Activated naive CD8-positive, alpha-beta T cell treated with anti-CD3 and anti-CD28 coated beads, Interleukin-2, amount 50 U/mL, for 16 hours (primary cell): ENCODE measurements around the gene LRP1B.

ENCODE experiments used
- DNase-seq: peaks from one replicate; pipeline ENCODE4 v3.0.0-alpha.2; 2020; ENCODE audit warnings: low read depth, low spot score

LRP1B gene

DNA sequence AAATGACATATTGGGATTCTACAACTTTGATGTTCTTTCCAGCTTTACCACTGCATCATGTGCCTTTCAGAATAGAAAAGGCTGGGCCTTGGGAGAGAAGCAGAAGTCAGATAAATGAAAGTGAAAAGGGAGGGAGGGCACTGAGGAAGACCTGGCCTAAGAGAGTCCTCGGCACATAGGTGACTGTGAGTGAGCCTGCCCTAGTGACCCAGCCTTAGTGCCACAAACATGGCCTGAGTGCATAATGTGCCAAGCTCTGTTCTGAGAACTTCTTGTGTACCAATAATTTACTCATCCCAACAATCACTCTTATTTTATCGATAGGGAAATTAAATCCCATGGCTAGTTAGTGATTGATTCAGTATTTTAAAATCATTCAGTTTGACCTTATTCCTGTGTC lies 436.6 kb downstream of the LRP1B start:
- DNase-seq, result no peak

DNA sequence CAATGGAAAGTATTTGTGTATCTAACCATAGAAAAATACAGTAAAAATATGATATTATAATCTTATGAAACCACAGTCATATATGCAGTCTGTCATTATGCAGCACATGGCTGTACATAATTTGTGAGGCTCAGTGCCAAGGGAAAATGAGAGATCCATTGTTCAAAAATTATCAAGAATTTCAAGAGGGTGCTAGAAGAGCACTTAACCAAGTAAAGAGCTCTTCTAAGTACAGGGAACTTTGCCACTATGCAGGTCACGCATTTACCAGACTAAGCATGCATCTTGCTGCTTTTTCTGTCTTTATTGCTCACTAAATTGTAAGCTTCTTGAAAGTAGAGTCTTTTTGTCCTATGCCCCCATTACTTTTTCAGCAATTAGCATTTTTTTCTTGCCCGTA lies 438.0 kb downstream of the LRP1B start:
- no peak for DNase-seq

DNA sequence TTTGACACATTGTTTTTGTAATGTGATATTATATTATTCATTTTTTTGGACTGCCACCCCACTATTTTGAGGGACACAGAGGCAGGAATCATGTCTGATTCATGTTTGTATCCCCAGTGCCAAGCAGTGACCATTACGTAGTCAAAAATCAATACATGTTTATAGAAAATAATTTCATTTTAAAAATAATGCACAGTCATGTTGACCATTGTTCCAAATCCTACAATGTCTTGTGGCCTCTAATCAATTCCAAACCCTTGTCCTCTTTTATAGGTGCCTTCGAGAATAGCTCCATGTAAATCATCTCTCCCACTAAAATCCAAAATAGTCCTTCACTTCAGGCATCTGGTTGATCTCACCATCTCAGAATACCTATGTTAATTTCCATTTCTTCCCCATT lies 454.7 kb downstream of the LRP1B start:
- DNase-seq, result no peak

DNA sequence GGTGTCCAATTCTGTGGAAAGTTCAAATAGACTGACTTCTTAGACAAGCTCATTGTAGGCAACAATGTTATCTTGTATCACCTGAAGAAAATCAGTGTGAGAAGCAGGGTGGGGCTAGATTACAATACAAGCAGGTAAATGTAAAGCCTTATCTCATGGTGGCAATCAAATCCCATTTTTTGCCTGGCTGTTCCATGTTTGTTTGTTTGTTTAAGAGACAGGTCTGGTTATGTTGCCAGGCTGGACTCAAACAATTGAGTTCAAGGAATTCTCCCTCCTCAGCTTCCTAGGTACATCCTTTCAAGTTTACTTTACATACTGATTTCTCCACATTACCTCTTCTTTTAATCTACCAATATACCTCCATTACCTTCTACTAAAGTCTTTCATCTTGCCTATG lies 464.6 kb downstream of the LRP1B start:
- no peak for DNase-seq

DNA sequence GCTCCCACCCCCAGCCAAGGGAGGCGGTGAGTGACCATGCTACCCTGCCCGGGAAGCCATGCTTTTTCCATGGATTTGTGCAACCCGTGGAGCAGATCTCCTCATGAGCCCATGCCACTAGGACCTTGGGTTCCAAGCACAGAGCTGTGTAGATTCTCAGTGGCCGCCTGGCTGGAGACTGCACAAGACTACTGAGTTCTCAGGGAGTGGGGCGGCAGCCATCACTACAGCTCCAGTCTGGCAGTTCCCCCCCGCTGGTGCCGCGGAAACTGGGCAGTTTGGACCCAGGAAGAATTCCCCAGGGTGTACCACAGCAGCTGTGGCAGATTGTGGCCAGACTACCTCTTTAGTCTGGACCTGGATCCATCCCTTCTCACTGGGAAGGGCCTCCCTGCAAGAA lies 470.6 kb downstream of the LRP1B start:
- no peak for DNase-seq

DNA sequence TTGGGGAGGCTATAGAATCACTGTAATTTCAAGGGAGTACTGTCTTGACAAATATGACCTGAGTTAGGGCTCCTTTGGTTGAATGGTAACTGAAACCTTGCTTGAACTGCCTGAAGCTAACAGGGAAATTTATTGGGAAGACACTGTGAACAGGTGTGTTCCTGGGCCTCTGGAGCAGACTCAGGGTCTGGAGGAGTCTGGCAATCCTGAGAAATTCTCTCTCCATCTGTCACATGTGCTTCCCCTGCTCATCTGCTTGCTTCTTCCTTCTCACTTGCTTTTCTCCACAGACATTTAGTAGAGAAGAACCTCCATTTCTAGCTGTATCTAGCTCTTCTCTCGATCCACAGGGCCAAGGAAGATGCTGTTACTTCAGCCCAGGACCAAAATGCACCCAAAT lies 476.5 kb downstream of the LRP1B start:
- DNase-seq, result no peak

DNA sequence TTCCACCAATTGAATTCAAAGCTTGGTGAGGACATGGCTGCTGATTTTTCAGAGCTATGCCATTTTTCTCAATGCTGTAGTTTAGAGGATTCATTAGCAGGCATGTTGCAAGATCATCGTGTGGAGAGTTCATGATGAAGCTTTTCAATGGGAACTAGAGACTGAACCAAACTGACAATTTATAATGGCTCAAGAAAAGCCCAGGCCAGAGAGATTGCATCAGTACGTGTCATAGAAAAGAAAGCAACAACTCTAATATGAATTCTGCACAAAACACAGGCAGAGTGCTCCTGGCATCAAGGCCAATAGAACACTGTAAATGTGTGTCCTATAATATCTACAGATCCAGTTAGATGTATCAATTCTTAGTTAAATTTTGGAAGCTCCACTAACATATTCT lies 477.6 kb downstream of the LRP1B start:
- no peak for DNase-seq

DNA sequence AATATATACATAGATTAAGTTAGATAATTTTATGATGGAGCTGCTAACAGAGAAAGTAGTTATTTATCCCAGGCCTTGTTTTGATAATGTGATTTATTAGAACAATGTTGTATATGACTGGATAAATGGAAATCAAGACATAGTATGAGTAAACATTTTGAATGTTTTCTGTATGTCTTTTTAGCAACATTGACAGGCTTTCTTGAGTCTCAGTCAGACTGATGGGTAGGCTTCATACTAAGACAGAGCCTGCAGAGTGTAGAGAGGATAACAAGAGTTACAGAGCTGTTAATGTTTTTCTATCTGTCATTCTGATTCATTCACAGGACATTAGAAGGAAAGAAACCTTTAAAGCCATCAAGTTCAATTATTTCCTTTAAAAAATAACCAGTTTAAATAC lies 478.5 kb downstream of the LRP1B start:
- DNase-seq, result no peak

DNA sequence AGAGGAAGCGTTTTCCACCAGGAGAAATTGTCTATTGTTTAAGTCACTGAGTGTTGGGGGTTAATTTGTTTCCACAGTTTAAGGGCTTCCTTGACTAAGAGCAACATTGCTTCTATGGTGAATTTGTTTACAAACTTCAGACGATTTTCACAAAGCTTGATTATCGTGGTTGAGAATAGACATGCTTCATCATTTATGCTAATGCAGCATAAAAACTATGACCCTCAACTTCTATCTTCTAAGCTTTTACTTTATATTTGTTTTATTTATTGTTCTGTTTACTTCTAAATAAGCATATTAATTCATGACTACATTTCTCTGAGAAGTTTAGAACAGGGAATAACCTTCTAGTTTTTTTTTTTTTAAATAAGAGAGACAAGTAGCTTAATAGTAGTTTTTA lies 483.5 kb downstream of the LRP1B start:
- no peak for DNase-seq

DNA sequence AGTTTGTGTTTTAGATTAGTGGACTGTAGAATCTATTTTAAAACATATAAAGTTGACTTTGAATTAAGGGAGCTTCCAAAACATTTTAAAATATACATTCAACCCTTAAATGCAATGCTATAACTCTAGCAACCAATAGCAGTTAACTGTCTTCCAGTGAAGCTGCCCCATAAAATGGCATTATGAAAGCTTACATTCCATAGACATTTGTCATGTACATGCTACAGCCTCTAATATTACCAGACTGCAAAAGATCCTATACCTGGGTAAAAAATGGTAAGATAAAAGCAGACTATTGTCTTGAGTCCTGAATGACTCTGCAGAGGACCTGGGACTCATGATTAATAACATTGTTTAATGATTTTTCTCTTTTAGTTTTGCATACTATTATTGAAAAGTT lies 489.4 kb downstream of the LRP1B start:
- no peak for DNase-seq

DNA sequence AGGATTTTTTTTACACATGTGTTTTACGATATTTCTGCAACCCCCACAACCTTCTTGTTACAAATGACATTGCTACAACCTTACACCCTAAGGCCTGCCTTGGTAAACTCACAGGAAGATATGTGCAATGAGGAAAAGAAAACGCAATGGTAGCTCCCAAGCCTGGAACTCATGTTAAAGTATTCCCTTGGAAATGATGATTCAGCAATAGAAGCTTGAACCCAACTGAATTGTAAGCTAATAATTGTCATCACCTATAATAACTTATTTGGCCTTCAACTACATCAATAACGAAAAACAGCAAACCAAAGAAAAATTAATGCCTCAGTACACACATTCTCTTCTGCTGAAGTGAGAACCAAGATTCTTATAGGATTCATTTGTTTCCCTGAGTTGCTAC lies 491.0 kb downstream of the LRP1B start:
- DNase-seq, result no peak

DNA sequence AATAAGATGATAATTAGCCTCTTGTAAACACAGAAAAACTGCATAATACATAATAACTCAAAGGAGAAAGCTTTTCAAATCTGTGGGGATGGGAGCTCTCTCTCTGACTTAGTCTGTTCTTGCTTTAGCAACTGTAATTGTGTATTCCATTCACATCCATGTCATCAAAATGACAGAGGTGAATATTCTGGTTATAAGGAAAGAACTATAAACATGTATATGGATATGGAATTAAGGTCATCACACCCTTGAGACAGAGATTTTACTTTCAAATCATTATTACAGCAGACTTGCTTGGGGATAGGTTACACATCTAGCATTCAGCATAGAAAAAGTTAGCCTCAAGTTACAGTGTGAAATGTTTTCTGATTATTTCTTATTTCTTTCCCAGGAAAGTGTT lies 497.7 kb downstream of the LRP1B start:
- no peak for DNase-seq

DNA sequence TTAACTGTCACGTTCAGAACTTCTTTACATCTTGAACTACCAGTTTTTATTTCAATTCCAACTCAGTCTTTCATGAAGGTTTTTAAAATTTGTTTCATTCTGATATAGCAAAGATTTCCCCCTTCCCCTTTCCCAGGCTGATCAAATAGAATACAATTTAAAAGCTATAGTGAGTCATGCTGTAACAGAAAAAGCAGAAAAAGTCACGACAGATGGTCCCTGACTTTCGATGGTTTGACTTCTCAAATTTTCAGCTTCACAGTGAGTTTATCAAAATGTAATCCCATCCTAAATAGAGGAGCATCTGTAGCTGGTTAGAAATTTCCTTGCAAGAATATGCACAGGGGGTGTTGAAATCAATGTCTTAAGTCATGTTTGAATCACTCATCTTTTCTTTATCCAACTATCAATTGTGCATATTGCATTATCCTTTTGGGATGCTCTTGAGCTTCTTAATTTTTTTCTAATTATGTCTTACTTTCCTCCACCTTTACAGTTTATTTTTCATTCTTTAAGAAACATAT lies 500.3 kb downstream of the LRP1B start:
- no peak for DNase-seq

DNA sequence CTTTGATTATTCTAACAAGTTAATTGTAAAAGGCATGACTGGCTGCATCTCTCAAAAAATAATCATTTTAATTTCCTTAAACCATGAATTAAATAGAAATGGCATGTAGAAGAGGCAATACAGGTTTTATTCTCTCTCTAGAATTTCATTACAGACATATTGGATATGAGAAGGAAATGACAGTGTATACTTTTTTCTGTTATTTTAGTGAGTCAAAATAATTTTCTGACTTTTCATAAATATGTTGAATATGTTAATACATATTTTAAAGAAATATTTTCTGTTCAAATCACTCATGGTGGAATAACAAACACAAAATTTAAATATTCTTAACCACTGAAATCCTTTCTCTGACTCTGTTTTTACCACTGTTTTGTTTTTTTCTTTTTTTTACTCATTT lies 510.4 kb downstream of the LRP1B start:
- DNase-seq, result no peak

DNA sequence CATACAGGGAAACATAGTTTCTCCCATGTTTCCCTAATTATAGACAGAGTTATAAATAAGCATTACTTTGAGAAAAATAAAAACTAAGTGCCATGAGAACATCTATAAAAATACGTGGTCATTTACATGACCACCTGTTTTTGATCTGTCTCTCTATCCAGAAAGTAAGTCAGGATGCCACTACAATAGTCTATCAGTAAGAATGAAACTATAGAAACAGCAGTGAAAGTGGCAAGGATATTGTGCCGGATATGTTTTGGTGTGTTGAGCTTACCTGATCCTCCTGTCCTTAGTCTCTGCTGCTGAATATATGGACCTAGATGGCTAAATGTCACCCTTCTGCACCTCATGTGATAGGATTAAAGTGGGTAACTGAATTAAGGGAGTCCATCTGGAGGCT lies 512.4 kb downstream of the LRP1B start:
- DNase-seq, result no peak

DNA sequence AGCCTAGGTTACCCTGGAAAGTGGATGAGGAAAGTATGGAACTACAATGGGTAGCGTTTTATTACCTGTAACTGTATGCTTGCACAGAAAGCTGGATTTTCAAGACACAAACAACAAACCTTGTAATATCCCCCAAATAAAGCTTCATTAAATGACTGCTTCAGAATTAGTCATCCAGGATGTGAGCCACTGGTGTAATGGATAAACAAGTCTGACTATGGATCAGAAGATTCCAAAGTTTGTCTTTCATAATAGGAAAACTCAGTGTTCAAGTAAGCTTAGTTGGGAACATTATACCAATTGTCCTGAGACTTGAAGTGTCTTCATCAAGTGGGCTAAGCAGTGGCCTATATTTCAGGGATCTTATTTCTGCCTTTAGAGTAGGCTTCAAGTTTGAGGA lies 518.8 kb downstream of the LRP1B start:
- no peak for DNase-seq

DNA sequence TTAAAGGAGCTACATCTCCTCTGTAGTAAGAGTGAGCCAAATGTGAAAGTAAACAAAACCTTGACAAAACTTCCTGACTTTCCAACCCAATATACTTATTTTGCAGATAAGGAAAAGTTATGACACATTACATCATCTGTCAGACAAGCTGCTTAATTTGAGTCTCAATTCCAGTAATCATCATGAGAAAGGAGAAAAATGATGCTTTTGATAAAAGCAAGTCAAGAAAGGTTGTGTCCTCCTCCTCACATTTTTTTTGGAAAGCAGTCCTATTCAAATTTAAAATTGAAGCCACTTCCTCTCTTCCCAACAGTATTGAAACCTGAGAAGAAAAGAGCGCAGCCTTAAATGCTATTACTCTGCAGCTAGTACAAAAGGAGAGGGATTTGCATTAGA lies 519.6 kb downstream of the LRP1B start:
- DNase-seq, result no peak

DNA sequence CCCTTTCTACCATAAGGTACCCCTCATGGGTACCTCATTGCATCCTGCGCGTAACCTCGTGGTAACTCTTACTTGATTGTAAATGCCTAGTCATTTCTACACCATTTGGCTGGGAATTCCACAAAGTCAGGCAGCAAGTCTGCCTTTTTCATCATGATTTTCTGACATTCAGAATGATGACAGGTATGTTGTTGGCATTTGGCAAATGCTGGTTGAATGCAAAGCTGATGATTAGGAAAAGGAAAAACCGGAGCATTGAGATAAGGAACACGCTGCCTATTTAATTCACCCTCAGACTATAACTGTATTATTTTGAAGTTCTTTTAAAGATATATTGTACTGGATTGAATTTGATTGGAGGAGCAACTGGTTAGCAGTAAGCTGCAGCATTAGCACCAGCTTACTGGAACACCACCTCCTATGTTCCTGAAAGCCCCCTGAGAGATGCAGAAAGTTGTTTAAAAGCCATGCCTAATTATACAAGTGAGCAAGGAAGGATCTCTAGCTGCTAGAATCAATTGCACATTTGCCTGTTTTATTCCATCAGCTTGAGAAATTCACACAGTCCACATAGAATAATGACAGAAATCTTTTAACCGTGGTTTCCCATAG lies 520.1 kb downstream of the LRP1B start:
- no peak for DNase-seq

DNA sequence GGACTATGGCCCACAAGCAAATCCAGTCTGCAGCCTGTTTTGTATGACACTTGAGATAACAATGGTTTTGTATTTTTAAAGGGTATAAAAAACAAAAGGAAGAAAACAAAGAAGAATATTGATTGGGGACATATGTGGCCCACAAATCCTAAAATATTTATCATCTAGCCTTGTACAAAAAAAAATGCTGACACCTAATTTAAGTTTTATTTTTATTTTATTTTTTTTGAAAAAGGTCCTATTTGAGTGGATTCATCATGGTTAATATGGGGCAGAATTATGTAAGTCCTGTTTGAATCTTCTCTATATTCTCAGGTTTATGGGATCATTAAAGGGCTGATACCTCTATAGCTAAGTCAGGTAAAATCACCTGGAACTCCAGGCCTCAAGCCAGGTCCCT lies 525.7 kb downstream of the LRP1B start:
- no peak for DNase-seq

DNA sequence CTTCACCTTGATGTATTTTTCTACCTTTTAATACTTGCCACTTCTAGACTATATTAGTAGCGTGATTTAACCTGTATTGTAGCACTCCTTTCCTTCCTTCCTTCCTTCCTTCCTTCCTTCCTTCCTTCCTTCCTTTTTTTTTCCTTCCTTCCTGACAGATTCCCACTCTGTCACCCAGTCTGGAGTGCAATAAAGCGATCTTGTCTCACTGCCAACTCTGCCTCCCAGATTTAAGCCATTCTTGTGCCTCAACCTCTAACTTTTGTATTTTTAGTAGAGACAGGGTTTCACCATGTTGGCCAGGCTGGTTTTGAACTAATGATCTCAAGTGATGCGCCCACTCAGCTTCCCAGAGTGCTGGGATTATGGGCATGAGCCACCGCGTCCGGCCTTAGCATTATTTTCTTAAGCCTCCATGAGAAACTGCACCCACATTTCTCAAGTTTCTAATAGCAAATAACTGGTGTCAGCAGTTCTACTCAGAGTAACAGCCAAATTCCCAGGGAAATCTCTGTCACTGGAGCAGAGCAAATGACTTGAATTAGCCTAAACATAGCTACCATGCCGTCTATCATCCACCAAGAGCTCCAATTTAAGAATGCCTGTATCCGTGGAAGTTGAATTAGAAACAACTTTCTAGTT lies 529.2 kb downstream of the LRP1B start:
- DNase-seq, result no peak

DNA sequence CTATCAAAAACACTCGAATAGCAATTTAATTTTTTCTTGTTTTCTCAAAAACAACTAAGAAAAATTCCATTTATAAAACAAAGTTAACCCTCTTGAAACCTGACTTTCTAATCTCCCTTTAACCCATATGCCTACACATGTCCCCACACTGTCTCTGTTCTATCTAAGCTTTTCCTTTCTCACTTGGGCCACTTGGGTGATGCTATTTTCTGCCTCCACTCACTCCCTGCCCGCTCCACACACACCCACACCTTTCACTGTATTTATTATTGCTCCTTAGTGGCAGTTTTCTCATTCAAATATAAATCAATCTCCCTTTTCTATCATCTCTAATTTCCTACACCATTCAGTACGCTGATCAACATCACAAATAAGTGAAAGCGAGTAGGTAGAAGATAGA lies 531.1 kb downstream of the LRP1B start:
- DNase-seq, result no peak

DNA sequence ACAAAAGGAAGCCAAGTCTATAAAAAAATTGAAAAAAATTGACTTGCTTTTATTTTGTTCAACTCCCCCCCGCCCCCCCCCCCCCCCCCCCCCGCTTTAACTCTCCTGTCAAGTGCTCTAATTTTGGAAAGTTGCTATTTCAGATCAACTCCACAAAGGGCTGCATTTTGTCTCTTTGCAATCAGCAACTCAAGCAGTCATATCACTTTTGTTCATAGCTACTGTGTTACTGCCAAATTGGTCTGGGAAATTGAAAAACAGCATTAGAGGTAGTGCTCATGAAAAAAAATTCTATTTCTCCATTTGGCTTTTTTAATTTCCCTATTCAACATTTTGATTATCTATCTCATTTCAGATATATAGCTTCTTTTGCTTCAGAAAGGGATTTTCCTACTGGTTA lies 531.8 kb downstream of the LRP1B start:
- no peak for DNase-seq

DNA sequence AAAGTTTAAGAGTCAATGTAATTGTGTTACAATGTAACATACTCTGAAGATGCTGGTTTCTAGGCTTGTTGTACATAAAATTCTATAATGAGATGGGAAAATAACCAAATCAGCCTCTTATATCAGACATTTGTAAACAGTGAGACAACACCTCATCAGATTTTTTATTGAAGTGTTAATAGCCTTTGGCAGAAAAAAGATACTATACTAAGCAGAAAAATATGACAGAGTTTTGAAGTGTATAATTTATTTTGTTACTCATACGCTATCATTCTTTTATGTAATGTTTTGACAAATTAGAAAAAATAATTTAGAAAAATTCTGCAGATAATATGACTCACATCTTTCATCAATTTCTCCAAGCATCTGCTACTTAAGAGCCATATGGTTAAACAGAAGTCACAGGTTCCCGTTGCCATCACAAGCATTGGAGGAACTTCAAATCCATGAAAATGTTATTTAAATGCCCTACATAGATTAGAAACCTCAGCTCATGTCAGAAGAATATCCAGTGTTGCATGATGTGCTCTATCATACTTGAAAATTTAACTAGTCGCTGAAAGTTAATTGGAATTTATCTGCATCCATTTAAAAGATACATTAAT lies 535.4 kb downstream of the LRP1B start:
- no peak for DNase-seq
